ENCODE results near the gene DHRS3. TPM values are rescaled to one million over a fixed set of nuclear protein-coding genes. Genes with fewer than 3 reads are reported as not detected.

The DHRS3 gene
- total RNA-seq, 1 experiment from 2014 or later = 37.7 TPM

GRCh38 chr1:12588695-12589094 is 29.3 kb downstream of the DHRS3 start:
- Mint-ChIP-seq H3K36me3 (no peaks in the 10 kb centered on the region), H3K27me3 (ENCODE audit: low read depth) (no peaks in the 10 kb centered on the region), H3K9me3 (peaks cover under 1% of the 10 kb centered on the region; the same call in 1 of the 2 replicates), H3K4me1 (peaks cover 17% of the 10 kb centered on the region), H3K27ac (no peak overlapping the region), H3K4me3 (no peak overlapping the region)
- TF ChIP-seq NFE2L1 (CRISPR knock-in tag; IDR thresholded peaks at IDR 0.05) = no peak
- TF ChIP-seq IRF1 (CRISPR knock-in tag; IDR thresholded peaks at IDR 0.05) = no peak
- TF ChIP-seq PREB (CRISPR knock-in tag; IDR thresholded peaks at IDR 0.05; ENCODE audit: borderline replicate concordance) = no peak
- TF ChIP-seq ZNF425 (CRISPR knock-in tag; conservative IDR thresholded peaks at IDR 0.05) = no peak
- no peak for ATAC-seq
- DNase-seq (ENCODE audit: low spot score) = no peak
- ChIA-PET CTCF (interaction anchor here (0.6 kb wide), 1 partner anchor 80 kb away, joined by 3 read pairs; no protein-coding TSS in a partner anchor), POLR2A (no interaction called here)

- POLR2A ChIA-PET = no interaction called here
- H3K27ac Mint-ChIP-seq = no peak overlapping the region
These were observed 29.9 kb downstream of the DHRS3 start for GRCh38 chr1:12587981-12588640.

More at GRCh38 chr1:12587981-12588640, 29.9 kb downstream of the DHRS3 start:
- DNase-seq (ENCODE audit: low spot score) = no peak
- no peak overlapping the region for H3K4me3 Mint-ChIP-seq
- H3K27me3 Mint-ChIP-seq (ENCODE audit: low read depth) = no peaks in the 10 kb centered on the region
- no peak for ATAC-seq
- peaks cover 3% of the 10 kb centered on the region; the same call in 1 of the 2 replicates for H3K9me3 Mint-ChIP-seq
- H3K36me3 Mint-ChIP-seq = no peaks in the 10 kb centered on the region
- H3K4me1 Mint-ChIP-seq = peaks cover 11% of the 10 kb centered on the region
- TF ChIP-seq ESRRA (CRISPR knock-in tag; IDR thresholded peaks at IDR 0.05; ENCODE audit: borderline replicate concordance) (no peak), TEAD1 (CRISPR knock-in tag; IDR thresholded peaks at IDR 0.05) (no peak), MLX (CRISPR knock-in tag; IDR thresholded peaks at IDR 0.05) (no peak), NFYB (CRISPR knock-in tag; conservative IDR thresholded peaks at IDR 0.05; ENCODE audit: low read depth) (no peak), E2F1 (CRISPR knock-in tag; IDR thresholded peaks at IDR 0.05) (no peak), PRDM15 (CRISPR knock-in tag; IDR thresholded peaks at IDR 0.05) (no peak), NR3C1 (CRISPR knock-in tag; conservative IDR thresholded peaks at IDR 0.05; ENCODE audit: low read depth) (no peak), TCF7 (CRISPR knock-in tag; IDR thresholded peaks at IDR 0.05; ENCODE audit: low read depth) (no peak), NFE2L1 (CRISPR knock-in tag; IDR thresholded peaks at IDR 0.05) (no peak), OVOL2 (CRISPR knock-in tag; IDR thresholded peaks at IDR 0.05; ENCODE audit: borderline replicate concordance) (no peak), E2F5 (CRISPR knock-in tag; IDR thresholded peaks at IDR 0.05) (no peak), CTCF (IDR thresholded peaks at IDR 0.05) (no peak), RELA (CRISPR knock-in tag; IDR thresholded peaks at IDR 0.05; ENCODE audit: borderline replicate concordance) (no peak), TP53 (CRISPR knock-in tag; IDR thresholded peaks at IDR 0.05) (no peak)
- CTCF ChIA-PET = interaction anchor here (0.6 to 1.1 kb wide), 2 partner anchors 71 to 80 kb away, joined by 3 read pairs; no protein-coding TSS in a partner anchor

All from WTC11 (cell line).